IPS-20b (cell line): Measurements from ENCODE around the gene ZNF396.

ENCODE experiments used
- H3K27ac ChIP-seq: one replicate; pipeline ENCODE4 v1.5.1; 2013; ENCODE audit warnings: low read length
- H3K27me3 ChIP-seq: 2 replicates; pipeline ENCODE4 v1.6.1; 2013; ENCODE audit warnings: mild to moderate bottlenecking, low read length, inconsistent platforms; ENCODE audit not compliant: insufficient read depth
- H3K36me3 ChIP-seq: 2 replicates; pipeline ENCODE4 v1.6.1; 2013; ENCODE audit warnings: low read depth, mild to moderate bottlenecking, inconsistent platforms, low read length, moderate library complexity; ENCODE audit not compliant: insufficient read depth
- H3K4me1 ChIP-seq: 2 replicates; pipeline ENCODE4 v1.6.1; 2013; ENCODE audit warnings: mild to moderate bottlenecking, control low read depth, inconsistent platforms, low read length, moderate library complexity; ENCODE audit not compliant: insufficient read depth
- H3K4me3 ChIP-seq: 2 replicates; pipeline ENCODE4 v1.5.1; 2013; ENCODE audit warnings: mild to moderate bottlenecking, low read length, inconsistent platforms
- H3K9ac ChIP-seq: 2 replicates; pipeline ENCODE4 v1.6.1; 2013; ENCODE audit warnings: low read depth, mild to moderate bottlenecking, inconsistent platforms, low read length, moderate library complexity
- H3K9me3 ChIP-seq: 2 replicates; pipeline ENCODE4 v1.6.1; 2013; ENCODE audit warnings: mild to moderate bottlenecking, low read depth, low read length, inconsistent platforms; ENCODE audit not compliant: insufficient read depth

ZNF396 gene

GRCh38 chr18:35408843-35409261 lies 31.7 kb upstream of the ZNF396 start:
- no peaks in the 10 kb centered on the region for H3K27me3 ChIP-seq
- H3K36me3 ChIP-seq, result no peaks in the 10 kb centered on the region
- H3K4me1 ChIP-seq, result no peaks in the 10 kb centered on the region
- no peaks in the 10 kb centered on the region for H3K9me3 ChIP-seq
- no peak overlapping the region for H3K9ac ChIP-seq
- no peak overlapping the region for H3K27ac ChIP-seq
- H3K4me3 ChIP-seq, result no peak overlapping the region

DNA sequence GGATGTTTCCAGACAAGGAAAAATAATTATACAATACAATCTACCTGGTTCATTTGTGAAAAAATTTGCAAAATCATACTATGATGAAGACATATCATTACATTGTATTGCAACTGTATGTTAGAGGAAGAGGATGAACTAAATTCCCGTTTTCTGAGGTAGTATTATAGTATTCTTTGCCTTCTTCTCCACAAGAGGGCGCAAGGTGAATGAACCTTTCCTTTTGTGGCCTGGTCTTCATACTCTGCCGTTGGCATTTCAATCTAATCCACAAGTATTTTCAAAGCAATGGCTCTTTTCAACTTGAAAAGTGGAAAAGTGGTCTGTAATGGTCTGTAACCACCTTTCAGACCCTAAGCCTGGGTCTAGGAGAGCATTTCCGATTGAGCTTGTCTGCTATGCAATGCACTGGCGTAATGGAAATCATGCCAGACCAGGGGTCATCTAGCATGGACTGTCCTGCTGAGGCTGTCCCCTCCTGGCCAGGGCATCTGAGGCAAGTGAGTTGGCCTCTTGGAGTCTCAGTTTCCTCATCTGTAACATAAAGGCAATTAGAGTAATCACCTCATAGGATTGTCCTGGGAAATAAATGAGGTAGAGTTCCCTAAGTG lies 30.8 kb upstream of the ZNF396 start:
- no peaks in the 10 kb centered on the region for H3K27me3 ChIP-seq
- H3K4me1 ChIP-seq, result no peaks in the 10 kb centered on the region
- H3K9me3 ChIP-seq, result no peaks in the 10 kb centered on the region
- H3K27ac ChIP-seq, result no peak overlapping the region
- no peak overlapping the region for H3K9ac ChIP-seq
- H3K36me3 ChIP-seq, result no peaks in the 10 kb centered on the region
- no peak overlapping the region for H3K4me3 ChIP-seq

GRCh38 chr18:35406666-35407065 lies 29.5 kb upstream of the ZNF396 start:
- no peak overlapping the region for H3K4me3 ChIP-seq
- no peaks in the 10 kb centered on the region for H3K27me3 ChIP-seq
- H3K9me3 ChIP-seq, result no peaks in the 10 kb centered on the region
- no peaks in the 10 kb centered on the region for H3K4me1 ChIP-seq
- H3K27ac ChIP-seq, result no peak overlapping the region
- no peaks in the 10 kb centered on the region for H3K36me3 ChIP-seq
- no peak overlapping the region for H3K9ac ChIP-seq

GRCh38 chr18:35397976-35398375 lies 20.8 kb upstream of the ZNF396 start:
- Histone ChIP-seq H3K9ac (no peak overlapping the region), H3K9me3 (no peaks in the 10 kb centered on the region), H3K36me3 (no peaks in the 10 kb centered on the region), H3K4me1 (no peaks in the 10 kb centered on the region), H3K4me3 (no peak overlapping the region), H3K27ac (no peak overlapping the region), H3K27me3 (no peaks in the 10 kb centered on the region)

DNA sequence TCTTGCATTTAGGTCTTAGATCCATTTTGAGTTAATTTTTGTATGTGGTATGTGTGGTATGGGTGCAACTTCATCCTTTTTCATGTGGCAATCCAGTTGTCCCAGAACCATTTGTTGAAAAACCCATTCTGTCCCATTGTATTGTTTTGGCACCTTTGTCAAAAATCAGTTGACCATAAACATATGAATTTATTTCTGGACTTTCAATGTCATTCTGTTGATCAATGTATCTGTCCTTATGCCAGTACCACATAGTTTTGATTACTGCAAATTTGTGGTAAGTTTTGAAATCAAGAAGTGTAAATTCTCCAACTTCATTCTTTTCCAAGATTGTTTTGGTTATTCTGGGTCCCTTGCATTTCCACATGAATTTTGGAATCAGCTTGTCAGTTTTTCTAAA lies 16.6 kb upstream of the ZNF396 start:
- Histone ChIP-seq H3K4me3 (no peak overlapping the region), H3K27me3 (no peaks in the 10 kb centered on the region), H3K9me3 (no peaks in the 10 kb centered on the region), H3K36me3 (no peaks in the 10 kb centered on the region), H3K9ac (no peak overlapping the region), H3K4me1 (no peaks in the 10 kb centered on the region), H3K27ac (no peak overlapping the region)

DNA sequence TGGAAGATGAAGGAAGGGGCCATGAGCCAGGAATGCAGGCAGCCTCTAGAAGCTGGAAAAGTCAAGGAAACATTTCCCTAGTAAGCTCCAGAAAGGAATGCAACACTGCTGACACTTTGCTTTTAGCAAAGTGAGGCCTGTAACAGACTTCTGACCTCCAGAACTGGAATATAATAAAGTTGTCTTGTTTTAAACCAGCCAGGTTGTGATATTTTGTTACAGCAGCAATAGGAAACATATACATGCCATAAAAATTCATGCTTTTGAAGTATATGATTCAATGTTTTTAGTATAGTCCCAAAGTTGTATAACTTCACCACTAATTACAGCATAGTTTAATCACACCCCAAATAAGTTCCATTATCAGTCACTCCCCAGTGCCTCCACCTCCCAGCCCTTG lies 15.2 kb upstream of the ZNF396 start:
- H3K36me3 ChIP-seq, result no peaks in the 10 kb centered on the region
- H3K4me1 ChIP-seq, result no peaks in the 10 kb centered on the region
- no peak overlapping the region for H3K27ac ChIP-seq
- no peaks in the 10 kb centered on the region for H3K9me3 ChIP-seq
- no peak overlapping the region for H3K9ac ChIP-seq
- no peaks in the 10 kb centered on the region for H3K27me3 ChIP-seq
- no peak overlapping the region for H3K4me3 ChIP-seq

GRCh38 chr18:35390951-35391700 lies 14.0 kb upstream of the ZNF396 start:
- Histone ChIP-seq H3K4me3 (no peak overlapping the region), H3K36me3 (no peaks in the 10 kb centered on the region), H3K27me3 (no peaks in the 10 kb centered on the region), H3K27ac (no peak overlapping the region), H3K9ac (no peak overlapping the region), H3K9me3 (no peaks in the 10 kb centered on the region), H3K4me1 (peaks cover 4% of the 10 kb centered on the region; the same call in 1 of the 2 replicates)

DNA sequence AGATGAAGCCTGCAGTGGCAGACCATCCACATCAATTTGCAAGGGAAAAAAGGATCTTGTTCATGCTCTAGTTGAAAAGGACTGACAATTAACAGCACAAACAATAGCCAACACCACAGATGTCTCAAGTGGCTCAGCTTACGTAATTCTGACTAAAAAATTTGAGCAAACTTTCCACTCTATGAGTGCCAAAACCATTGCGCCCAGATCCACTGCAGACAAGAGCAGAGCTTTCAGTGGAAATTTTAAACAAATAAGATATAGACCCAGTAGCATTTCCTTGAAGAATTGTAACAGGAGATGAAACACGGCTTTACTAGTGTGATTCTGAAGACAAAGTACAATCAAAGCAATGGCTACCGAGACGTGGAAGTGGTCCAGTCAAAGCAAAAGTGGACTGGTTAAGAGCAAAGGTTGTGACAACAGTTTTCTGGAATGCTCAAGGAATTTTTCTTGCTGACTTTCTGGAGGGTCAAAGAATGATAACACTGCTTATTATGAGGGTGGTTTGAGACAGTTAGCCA lies 12.0 kb upstream of the ZNF396 start:
- Histone ChIP-seq H3K36me3 (no peaks in the 10 kb centered on the region), H3K4me3 (no peak overlapping the region), H3K9me3 (no peaks in the 10 kb centered on the region), H3K9ac (no peak overlapping the region), H3K4me1 (peaks cover 4% of the 10 kb centered on the region; the same call in 1 of the 2 replicates), H3K27ac (no peak overlapping the region), H3K27me3 (no peaks in the 10 kb centered on the region)

GRCh38 chr18:35387152-35387571 lies 10.0 kb upstream of the ZNF396 start:
- Histone ChIP-seq H3K9me3 (no peaks in the 10 kb centered on the region), H3K27me3 (no peaks in the 10 kb centered on the region), H3K9ac (no peak overlapping the region), H3K4me3 (no peak overlapping the region), H3K4me1 (peaks cover 4% of the 10 kb centered on the region; the same call in 1 of the 2 replicates), H3K36me3 (no peaks in the 10 kb centered on the region), H3K27ac (no peak overlapping the region)

GRCh38 chr18:35386600-35387100 lies 9.5 kb upstream of the ZNF396 start:
- H3K27me3 ChIP-seq, result no peaks in the 10 kb centered on the region
- H3K9me3 ChIP-seq, result no peaks in the 10 kb centered on the region
- H3K36me3 ChIP-seq, result no peaks in the 10 kb centered on the region
- H3K27ac ChIP-seq, result no peak overlapping the region
- no peak overlapping the region for H3K4me3 ChIP-seq
- peaks cover 4% of the 10 kb centered on the region; the same call in 1 of the 2 replicates for H3K4me1 ChIP-seq
- no peak overlapping the region for H3K9ac ChIP-seq

- no peak overlapping the region for H3K4me3 ChIP-seq
- H3K9ac ChIP-seq, result no peak overlapping the region
- peaks cover 7% of the 10 kb centered on the region; the same call in 1 of the 2 replicates for H3K4me1 ChIP-seq
- no peak overlapping the region for H3K27ac ChIP-seq
- H3K36me3 ChIP-seq, result no peaks in the 10 kb centered on the region
- no peaks in the 10 kb centered on the region for H3K9me3 ChIP-seq
- H3K27me3 ChIP-seq, result peaks cover 13% of the 10 kb centered on the region; the same call in 1 of the 2 replicates
Measured at GRCh38 chr18:35383136-35383535, 6.0 kb upstream of the ZNF396 start.

- H3K4me3 ChIP-seq, result no peak overlapping the region
- no peaks in the 10 kb centered on the region for H3K9me3 ChIP-seq
- no peaks in the 10 kb centered on the region for H3K36me3 ChIP-seq
- H3K4me1 ChIP-seq, result peaks cover 7% of the 10 kb centered on the region; the same call in 1 of the 2 replicates
- no peak overlapping the region for H3K9ac ChIP-seq
- no peak overlapping the region for H3K27ac ChIP-seq
- H3K27me3 ChIP-seq, result peaks cover 20% of the 10 kb centered on the region; the same call in 1 of the 2 replicates
Measured at GRCh38 chr18:35379421-35379820, 2.3 kb upstream of the ZNF396 start.
